AG10803 (cell line): ENCODE measurements around the gene SMCO3.
A peak's percentile ranks its signal among the peaks of the same experiment; 100 is the strongest.

Source experiments
- DNase-seq: peaks from one replicate; pipeline ENCODE4 v3.0.0; 2010; ENCODE audit warnings: low read depth
- H3K4me3 ChIP-seq: 2 replicates; pipeline ENCODE4 v1.5.1; 2011; ENCODE audit warnings: mild to moderate bottlenecking, low read length, control low read depth
- CTCF ChIP-seq: conservative IDR thresholded peaks from 2 replicates; pipeline ENCODE4 v1.5.1; 2011; ENCODE audit warnings: mild to moderate bottlenecking, low read length, control low read depth, inconsistent platforms

Gene SMCO3

GRCh38 chr12:14814014-14814413 lies at the start of gene SMCO3:
Gene SMCO3 (minus strand): TSS chr12:14814182. CDS start chr12:14806680, 7,502 bp downstream.
- no peak within 1 kb of the TSS for H3K4me3 ChIP-seq
- no peak for TF ChIP-seq CTCF
- no peak for DNase-seq

- TF ChIP-seq CTCF = no peak
- H3K4me3 ChIP-seq = no peak overlapping the region
- DNase-seq = no peak
These were observed 46.5 kb upstream of the SMCO3 start for GRCh38 chr12:14860490-14860889.

- no peak overlapping the region for H3K4me3 ChIP-seq
- no peak for DNase-seq
- TF ChIP-seq CTCF = no peak
These were observed 44.5 kb upstream of the SMCO3 start for GRCh38 chr12:14858513-14858912.

GRCh38 chr12:14854586-14855183 lies 40.7 kb upstream of the SMCO3 start:
- no peak overlapping the region for H3K4me3 ChIP-seq
- TF ChIP-seq CTCF = no peak
- peak; percentile 52 for DNase-seq

GRCh38 chr12:14853961-14854360 lies 40.0 kb upstream of the SMCO3 start:
- no peak overlapping the region for H3K4me3 ChIP-seq
- TF ChIP-seq CTCF = no peak
- peak; percentile 21 for DNase-seq

- H3K4me3 ChIP-seq = no peak overlapping the region
- no peak for DNase-seq
These were observed 38.9 kb upstream of the SMCO3 start for GRCh38 chr12:14852880-14853279.

More at GRCh38 chr12:14852880-14853279, 38.9 kb upstream of the SMCO3 start:
- no peak for TF ChIP-seq CTCF
